ENCODE data around the gene RPL36AL.

DNA sequence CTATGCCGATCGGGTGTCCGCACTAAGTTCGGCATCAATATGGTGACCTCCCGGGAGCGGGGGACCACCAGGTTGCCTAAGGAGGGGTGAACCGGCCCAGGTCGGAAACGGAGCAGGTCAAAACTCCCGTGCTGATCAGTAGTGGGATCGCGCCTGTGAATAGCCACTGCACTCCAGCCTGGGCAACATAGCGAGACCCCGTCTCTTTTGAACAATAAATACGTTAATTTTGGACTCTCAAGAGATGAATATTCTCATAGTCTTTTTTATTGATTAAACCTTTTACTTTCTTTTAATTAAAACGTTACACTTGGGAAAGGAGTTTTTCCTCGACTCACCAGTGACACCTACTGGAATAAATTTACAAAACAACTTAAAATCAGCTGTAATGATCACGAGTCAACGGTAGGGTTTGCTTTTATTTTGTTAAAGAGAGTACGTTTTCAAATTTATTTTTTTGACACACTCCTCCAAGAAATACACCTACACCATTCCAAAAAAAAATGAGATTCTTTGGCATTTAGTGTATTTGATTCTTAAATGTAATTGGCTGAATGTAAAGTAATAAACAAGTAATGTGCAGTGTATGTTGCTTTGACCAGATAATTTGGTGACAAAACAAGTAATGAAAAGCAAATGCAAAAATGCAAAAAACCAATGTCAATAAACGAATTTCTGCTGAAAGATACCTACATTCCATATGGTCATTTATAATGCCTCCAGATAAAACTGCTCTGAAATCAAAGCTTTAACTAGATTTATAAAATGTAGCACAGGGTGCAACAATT, 33.6 kb downstream of the RPL36AL start:
- TF ChIP-seq GATA2 (IDR thresholded peaks at IDR 0.05; ENCODE audit: low read depth, low read length) (no peak), GATA3 (IDR thresholded peaks at IDR 0.05; ENCODE audit: low read depth, low read length) (no peak)
